NT2/D1 (cell line): ENCODE data around the gene TECRL.

Source experiments
- YY1 ChIP-seq: IDR thresholded peaks from 2 replicates; pipeline ENCODE4 v1.6.1; 2011; ENCODE audit not compliant: insufficient read length, insufficient read depth
- ZNF274 ChIP-seq: IDR thresholded peaks from 2 replicates; pipeline ENCODE4 v1.6.1; 2011; ENCODE audit warnings: mild to moderate bottlenecking, low read depth, low read length

GRCh38 chr4:64266669-64267068, 142.6 kb downstream of the TECRL start:
- TF ChIP-seq YY1 (no peak), ZNF274 (no peak)
